ENCODE measurements around the gene C17orf58. TPM values are rescaled to one million over a fixed set of nuclear protein-coding genes. Genes with fewer than 3 reads are reported as not detected.
A peak's percentile ranks its signal among the peaks of the same experiment; 100 is the strongest.

C17orf58 gene
- total RNA-seq, 2 donors from 2014 or later: 7.3 to 7.5 TPM

- ATAC-seq (ENCODE audit: insufficient number of reproducible peaks, low FRiP score, low read depth) (no peak), DNase-seq (ENCODE audit: low spot score) (no peak)
- no peak for TF ChIP-seq CTCF (IDR thresholded peaks at IDR 0.05)
- H3K27me3 ChIP-seq (replicated peaks; ENCODE audit: insufficient read depth): no peaks in the 10 kb centered on the region
- no peak overlapping the region for H3K4me3 ChIP-seq
- no peak overlapping the region for H3K27ac ChIP-seq
- peaks cover 10 to 21% of the 10 kb centered on the region in 2 donors for H3K4me1 ChIP-seq (ENCODE audit: control insufficient read depth in 1 of 2, low read depth in 2 of 2)
- no peaks in the 10 kb centered on the region for H3K36me3 ChIP-seq
- no peaks in the 10 kb centered on the region for H3K9me3 ChIP-seq
Observed at GRCh38 chr17:67998466-67998865, 2.2 kb upstream of the C17orf58 start.

DNA sequence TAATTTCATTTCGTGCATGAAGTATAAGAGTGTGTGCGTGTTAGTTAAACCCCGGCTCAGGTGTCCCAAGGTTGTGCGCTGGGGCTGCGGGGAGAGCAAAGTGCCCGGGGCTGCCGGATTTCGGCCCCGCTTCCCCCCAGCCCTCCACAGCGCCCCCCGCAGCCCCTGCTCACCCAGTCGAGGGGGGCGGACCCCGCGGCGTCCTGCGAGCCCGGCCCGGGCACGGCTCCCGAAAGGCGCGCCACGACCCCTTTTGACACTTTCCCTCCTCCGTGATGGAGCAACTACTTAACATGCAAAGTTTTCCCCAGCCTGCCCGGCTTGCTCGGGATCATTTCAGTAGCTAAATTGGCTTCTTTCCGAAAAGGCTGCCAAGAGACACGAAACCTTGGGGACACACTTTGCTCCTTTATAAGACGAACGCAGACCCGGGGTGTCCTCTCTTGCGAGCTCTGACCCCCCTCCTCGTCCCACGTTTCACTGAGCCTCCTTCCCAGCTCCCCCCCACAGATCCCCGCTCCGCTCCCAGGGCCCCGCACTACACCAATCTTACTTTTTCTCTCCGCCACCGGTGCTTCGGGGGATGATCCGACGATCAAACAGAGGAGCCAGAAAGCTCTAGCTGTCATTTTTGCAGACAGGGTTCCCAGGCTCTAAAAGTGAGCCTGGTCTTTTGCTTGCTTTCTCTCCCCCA, 552 bp downstream of the C17orf58 start:
- no peaks in the 10 kb centered on the region for H3K9me3 ChIP-seq
- no peak for TF ChIP-seq CTCF (IDR thresholded peaks at IDR 0.05)
- H3K4me1 ChIP-seq (ENCODE audit: control insufficient read depth in 1 of 2, low read depth in 2 of 2): peaks cover 13 to 25% of the 10 kb centered on the region in 2 donors
- ATAC-seq (ENCODE audit: insufficient number of reproducible peaks, low FRiP score, low read depth): no peak
- DNase-seq (ENCODE audit: low spot score): no peak
- H3K4me3 ChIP-seq: peak overlapping the region; percentile 94
- no peaks in the 10 kb centered on the region for H3K27me3 ChIP-seq (replicated peaks; ENCODE audit: insufficient read depth)
- no peak overlapping the region for H3K27ac ChIP-seq
- no peaks in the 10 kb centered on the region for H3K36me3 ChIP-seq

DNA sequence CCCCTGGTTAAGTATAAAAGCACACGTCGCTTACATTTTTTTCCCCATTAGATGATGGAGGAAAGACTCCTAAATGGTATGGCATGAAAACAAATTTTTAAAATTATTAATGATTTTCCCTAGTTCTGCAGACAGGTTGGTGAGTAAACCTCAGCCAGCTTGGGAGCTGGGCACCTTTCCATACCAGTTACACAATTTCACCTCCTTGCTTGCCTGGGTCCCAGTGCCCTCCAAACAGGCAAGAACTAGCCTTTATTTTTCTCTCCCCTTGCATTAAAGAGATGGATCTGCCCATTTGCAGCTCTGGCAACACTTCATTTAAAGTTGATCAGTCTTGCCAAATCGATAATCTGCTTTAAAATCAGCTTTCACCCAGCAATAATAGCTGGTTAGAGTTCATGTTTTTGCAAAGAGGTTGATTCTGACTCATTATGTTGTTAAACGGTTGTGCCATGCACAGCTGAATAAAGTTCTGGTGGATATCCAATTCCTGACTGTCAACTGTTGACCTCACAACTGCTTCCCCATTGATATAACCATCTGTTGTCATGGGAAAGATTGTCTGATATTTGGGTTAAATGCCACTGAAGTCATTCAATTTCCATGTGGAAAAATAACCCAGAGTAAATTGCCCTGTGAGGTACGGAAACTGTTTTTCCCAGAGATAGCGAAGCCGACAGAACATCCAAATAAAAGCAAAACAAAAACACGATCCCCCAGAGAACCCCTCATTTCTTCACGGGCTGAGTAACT, 1.3 kb downstream of the C17orf58 start:
- no peak for TF ChIP-seq CTCF (IDR thresholded peaks at IDR 0.05)
- Histone ChIP-seq H3K27ac (no peak overlapping the region), H3K27me3 (replicated peaks; ENCODE audit: insufficient read depth) (no peaks in the 10 kb centered on the region), H3K4me3 (peak overlapping the region; percentile 94), H3K36me3 (no peaks in the 10 kb centered on the region), H3K9me3 (no peaks in the 10 kb centered on the region), H3K4me1 (ENCODE audit: control insufficient read depth in 1 of 2, low read depth in 2 of 2) (peaks cover 13 to 25% of the 10 kb centered on the region in 2 donors)
- no peak for DNase-seq (ENCODE audit: low spot score)
- no peak for ATAC-seq (ENCODE audit: insufficient number of reproducible peaks, low FRiP score, low read depth)

- peak overlapping the region; percentile 94 for H3K4me3 ChIP-seq
- TF ChIP-seq CTCF (IDR thresholded peaks at IDR 0.05): no peak
- ATAC-seq (ENCODE audit: insufficient number of reproducible peaks, low FRiP score, low read depth): no peak
- peaks cover 13 to 25% of the 10 kb centered on the region in 2 donors for H3K4me1 ChIP-seq (ENCODE audit: control insufficient read depth in 1 of 2, low read depth in 2 of 2)
- H3K27me3 ChIP-seq (replicated peaks; ENCODE audit: insufficient read depth): no peaks in the 10 kb centered on the region
- DNase-seq (ENCODE audit: low spot score): no peak
- H3K27ac ChIP-seq: peak overlapping the region; percentile 93 to 98
- no peaks in the 10 kb centered on the region for H3K9me3 ChIP-seq
- no peaks in the 10 kb centered on the region for H3K36me3 ChIP-seq
Observed at GRCh38 chr17:67993998-67994361, 2.3 kb downstream of the C17orf58 start.

- Histone ChIP-seq H3K27ac (peak overlapping the region; percentile 93 to 98), H3K27me3 (replicated peaks; ENCODE audit: insufficient read depth) (no peaks in the 10 kb centered on the region), H3K4me1 (ENCODE audit: control insufficient read depth in 1 of 2, low read depth in 2 of 2) (peaks cover 13 to 25% of the 10 kb centered on the region in 2 donors), H3K36me3 (no peaks in the 10 kb centered on the region), H3K9me3 (no peaks in the 10 kb centered on the region), H3K4me3 (peak overlapping the region; percentile 94)
- DNase-seq (ENCODE audit: low spot score) (peak; percentile 19), ATAC-seq (ENCODE audit: insufficient number of reproducible peaks, low FRiP score, low read depth) (peak; percentile 72)
- no peak for TF ChIP-seq CTCF (IDR thresholded peaks at IDR 0.05)
Observed at GRCh38 chr17:67993153-67993997, 2.9 kb downstream of the C17orf58 start.

Measured in thoracic aorta (tissue), 2 donors.